ENCODE measurements around the gene ALDH18A1. TPM values are rescaled to one million over a fixed set of nuclear protein-coding genes. Genes with fewer than 3 reads are reported as not detected.
A peak's percentile ranks its signal among the peaks of the same experiment; 100 is the strongest.

ALDH18A1 gene
- total RNA-seq, 2 donors from 2014 or later, result 58.9 to 98.5 TPM

- no peaks in the 10 kb centered on the region for H3K36me3 Mint-ChIP-seq (ENCODE audit: low read depth)
- H3K4me1 Mint-ChIP-seq, result no peaks in the 10 kb centered on the region
- H3K9me3 Mint-ChIP-seq, result no peaks in the 10 kb centered on the region
- H3K27me3 Mint-ChIP-seq, result peaks cover 21% of the 10 kb centered on the region
- H3K4me3 Mint-ChIP-seq, result no peak overlapping the region
- ATAC-seq (replicated peaks), result no peak
- no peak overlapping the region for H3K27ac Mint-ChIP-seq
These were observed 77.2 kb downstream of the ALDH18A1 start for GRCh38 chr10:95579292-95579691.

GRCh38 chr10:95578619-95579018 lies 77.9 kb downstream of the ALDH18A1 start:
- Mint-ChIP-seq H3K36me3 (ENCODE audit: low read depth) (no peaks in the 10 kb centered on the region), H3K9me3 (no peaks in the 10 kb centered on the region), H3K27ac (no peak overlapping the region), H3K4me3 (no peak overlapping the region), H3K4me1 (no peaks in the 10 kb centered on the region), H3K27me3 (peaks cover 27% of the 10 kb centered on the region)
- ATAC-seq (replicated peaks), result no peak

GRCh38 chr10:95574649-95575365 lies 81.7 kb downstream of the ALDH18A1 start:
- no peaks in the 10 kb centered on the region for H3K9me3 Mint-ChIP-seq
- no peak for ATAC-seq (replicated peaks)
- peaks cover 14% of the 10 kb centered on the region for H3K27me3 Mint-ChIP-seq
- no peak overlapping the region for H3K4me3 Mint-ChIP-seq
- no peak overlapping the region for H3K27ac Mint-ChIP-seq
- no peaks in the 10 kb centered on the region for H3K4me1 Mint-ChIP-seq
- no peaks in the 10 kb centered on the region for H3K36me3 Mint-ChIP-seq (ENCODE audit: low read depth)

- Mint-ChIP-seq H3K9me3 (no peaks in the 10 kb centered on the region), H3K4me3 (no peak overlapping the region), H3K36me3 (ENCODE audit: low read depth) (no peaks in the 10 kb centered on the region), H3K27ac (no peak overlapping the region), H3K27me3 (peaks cover 11% of the 10 kb centered on the region), H3K4me1 (no peaks in the 10 kb centered on the region)
- no peak for ATAC-seq (replicated peaks)
These were observed 82.4 kb downstream of the ALDH18A1 start for GRCh38 chr10:95573964-95574604.

GRCh38 chr10:95573527-95573926 lies 83.0 kb downstream of the ALDH18A1 start:
- no peak for ATAC-seq (replicated peaks)
- H3K36me3 Mint-ChIP-seq (ENCODE audit: low read depth), result no peaks in the 10 kb centered on the region
- no peak overlapping the region for H3K4me3 Mint-ChIP-seq
- H3K27ac Mint-ChIP-seq, result no peak overlapping the region
- H3K4me1 Mint-ChIP-seq, result no peaks in the 10 kb centered on the region
- peaks cover 11% of the 10 kb centered on the region for H3K27me3 Mint-ChIP-seq
- no peaks in the 10 kb centered on the region for H3K9me3 Mint-ChIP-seq

- Mint-ChIP-seq H3K27me3 (peaks cover 11% of the 10 kb centered on the region), H3K9me3 (no peaks in the 10 kb centered on the region), H3K4me3 (no peak overlapping the region), H3K27ac (no peak overlapping the region), H3K4me1 (no peaks in the 10 kb centered on the region), H3K36me3 (ENCODE audit: low read depth) (no peaks in the 10 kb centered on the region)
- no peak for ATAC-seq (replicated peaks)
These were observed 84.2 kb downstream of the ALDH18A1 start for GRCh38 chr10:95572131-95572820.

- Mint-ChIP-seq H3K36me3 (ENCODE audit: low read depth) (no peaks in the 10 kb centered on the region), H3K4me1 (no peaks in the 10 kb centered on the region), H3K4me3 (no peak overlapping the region), H3K27ac (no peak overlapping the region), H3K9me3 (no peaks in the 10 kb centered on the region), H3K27me3 (peaks cover 11% of the 10 kb centered on the region)
- no peak for ATAC-seq (replicated peaks)
These were observed 85.1 kb downstream of the ALDH18A1 start for GRCh38 chr10:95571390-95571789.

- no peak overlapping the region for H3K4me3 Mint-ChIP-seq
These were observed 87.1 kb downstream of the ALDH18A1 start for GRCh38 chr10:95569368-95569767.

GRCh38 chr10:95567903-95568630 lies 88.4 kb downstream of the ALDH18A1 start:
- H3K4me1 Mint-ChIP-seq, result no peaks in the 10 kb centered on the region
- H3K4me3 Mint-ChIP-seq, result no peak overlapping the region
- no peaks in the 10 kb centered on the region for H3K36me3 Mint-ChIP-seq (ENCODE audit: low read depth)
- no peak for ATAC-seq (replicated peaks)
- H3K27ac Mint-ChIP-seq, result no peak overlapping the region
- H3K9me3 Mint-ChIP-seq, result no peaks in the 10 kb centered on the region
- H3K27me3 Mint-ChIP-seq, result no peaks in the 10 kb centered on the region

More at GRCh38 chr10:95569368-95569767, 87.1 kb downstream of the ALDH18A1 start:
- no peaks in the 10 kb centered on the region for H3K9me3 Mint-ChIP-seq
- H3K27ac Mint-ChIP-seq, result no peak overlapping the region
- ATAC-seq (replicated peaks), result no peak
- no peaks in the 10 kb centered on the region for H3K36me3 Mint-ChIP-seq (ENCODE audit: low read depth)
- peaks cover 8% of the 10 kb centered on the region for H3K27me3 Mint-ChIP-seq
- no peaks in the 10 kb centered on the region for H3K4me1 Mint-ChIP-seq

GRCh38 chr10:95566136-95566535 lies 90.4 kb downstream of the ALDH18A1 start:
- Mint-ChIP-seq H3K36me3 (ENCODE audit: low read depth) (no peaks in the 10 kb centered on the region), H3K27ac (no peak overlapping the region), H3K27me3 (no peaks in the 10 kb centered on the region), H3K4me3 (no peak overlapping the region), H3K4me1 (no peaks in the 10 kb centered on the region), H3K9me3 (no peaks in the 10 kb centered on the region)
- no peak for ATAC-seq (replicated peaks)

GRCh38 chr10:95565336-95565735 lies 91.2 kb downstream of the ALDH18A1 start:
- ATAC-seq (replicated peaks), result no peak
- H3K36me3 Mint-ChIP-seq (ENCODE audit: low read depth), result no peaks in the 10 kb centered on the region
- H3K4me1 Mint-ChIP-seq, result peaks cover 6% of the 10 kb centered on the region
- H3K9me3 Mint-ChIP-seq, result no peaks in the 10 kb centered on the region
- no peak overlapping the region for H3K27ac Mint-ChIP-seq
- H3K4me3 Mint-ChIP-seq, result no peak overlapping the region
- H3K27me3 Mint-ChIP-seq, result no peaks in the 10 kb centered on the region

- no peak for ATAC-seq (replicated peaks)
- Mint-ChIP-seq H3K9me3 (no peaks in the 10 kb centered on the region), H3K27ac (no peak overlapping the region), H3K36me3 (ENCODE audit: low read depth) (no peaks in the 10 kb centered on the region), H3K27me3 (no peaks in the 10 kb centered on the region), H3K4me1 (peaks cover 10% of the 10 kb centered on the region), H3K4me3 (no peak overlapping the region)
These were observed 92.2 kb downstream of the ALDH18A1 start for GRCh38 chr10:95564291-95564690.

- Mint-ChIP-seq H3K4me3 (no peak overlapping the region), H3K4me1 (peaks cover 10% of the 10 kb centered on the region), H3K36me3 (ENCODE audit: low read depth) (no peaks in the 10 kb centered on the region), H3K9me3 (no peaks in the 10 kb centered on the region), H3K27me3 (peaks cover 5% of the 10 kb centered on the region), H3K27ac (no peak overlapping the region)
- no peak for ATAC-seq (replicated peaks)
These were observed 94.1 kb downstream of the ALDH18A1 start for GRCh38 chr10:95562341-95562965.

GRCh38 chr10:95561864-95562177 lies 94.7 kb downstream of the ALDH18A1 start:
- Mint-ChIP-seq H3K36me3 (ENCODE audit: low read depth) (no peaks in the 10 kb centered on the region), H3K9me3 (no peaks in the 10 kb centered on the region), H3K27ac (no peak overlapping the region)

More at GRCh38 chr10:95561864-95562177, 94.7 kb downstream of the ALDH18A1 start:
- no peak for ATAC-seq (replicated peaks)
- peak overlapping the region; percentile 94 for H3K4me3 Mint-ChIP-seq
- H3K27me3 Mint-ChIP-seq, result peaks cover 5% of the 10 kb centered on the region
- peaks cover 10% of the 10 kb centered on the region for H3K4me1 Mint-ChIP-seq

All from activated T-helper 17 cell treated with anti-CD3 and anti-CD28 coated beads, Interleukin-2, amount 50 U/mL, for 72 hours (primary cell).